ENCODE results near the gene ZNF426.
"Not testable (repeated sequence)": the region's sequence is repeated elsewhere in the genome, so short reads cannot be mapped to it uniquely, and the experiment has no call there.

Gene ZNF426

DNA sequence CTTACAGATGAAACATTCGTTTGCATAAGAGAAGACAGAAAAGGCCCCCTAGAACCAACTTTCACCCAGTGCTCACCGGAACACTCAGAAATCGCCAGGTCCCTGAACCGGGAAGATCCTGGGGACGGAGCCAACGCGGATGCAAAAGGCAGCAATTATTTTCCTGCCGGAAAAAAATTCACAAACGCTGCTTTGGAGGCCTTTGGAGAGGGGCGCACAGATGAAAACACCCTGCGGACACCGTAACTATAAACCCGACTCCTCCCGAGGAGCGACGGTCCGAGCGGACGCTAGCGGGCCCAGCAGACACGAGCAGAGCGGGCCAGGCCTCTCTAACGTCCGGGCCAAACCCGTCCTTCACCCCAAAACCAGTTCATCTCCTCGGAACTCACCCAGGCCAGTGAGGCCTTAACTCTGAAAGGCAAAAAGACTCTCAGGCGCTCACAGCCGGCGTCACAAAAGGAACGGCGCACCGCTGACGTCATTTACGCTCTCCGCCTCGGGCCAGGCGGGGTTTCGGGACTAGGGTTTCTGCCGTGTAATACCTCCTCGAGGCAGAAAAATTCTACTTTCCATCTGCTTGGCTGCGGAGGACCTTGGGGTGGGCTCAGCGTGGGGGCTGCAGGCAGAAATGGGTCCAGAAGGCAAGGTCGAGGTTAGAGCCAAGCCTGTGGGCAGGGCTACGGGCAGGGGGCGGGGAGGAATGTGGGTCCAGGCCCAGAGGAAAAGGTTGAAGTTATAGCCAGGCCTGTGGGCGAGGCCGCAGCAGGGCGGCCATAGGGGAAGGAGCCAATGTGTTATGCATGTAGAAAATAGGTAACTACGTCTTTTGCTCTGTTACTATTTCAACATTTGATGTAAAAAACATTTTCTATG lies at the start of gene ZNF426:
ZNF426 (minus strand) TSS at position 463 of the 876 bp plus-strand sequence. CDS start 2,413 bp downstream, outside the sequence.
- peak; percentile 92 for DNase-seq

DNA sequence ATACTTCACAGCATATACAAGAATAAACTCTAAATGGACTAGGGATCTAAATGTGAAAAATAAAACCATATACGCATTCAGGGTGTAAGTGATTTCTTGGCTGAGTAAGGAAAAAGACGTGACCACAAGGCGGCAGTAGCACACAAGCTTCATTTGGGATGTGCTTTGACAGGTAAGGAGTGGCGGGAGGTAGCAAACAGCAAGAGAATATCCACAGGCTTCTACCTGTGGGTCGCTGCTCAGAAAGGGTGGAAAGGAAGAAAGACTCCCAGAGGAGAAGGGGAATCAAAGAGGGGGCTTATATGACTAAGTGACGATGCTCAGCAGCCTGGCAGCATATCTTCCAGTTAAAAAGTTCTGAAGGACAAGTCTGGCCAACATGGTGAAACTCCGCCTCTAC lies 48.3 kb upstream of the ZNF426 start:
- peak; percentile 83 for DNase-seq

DNA sequence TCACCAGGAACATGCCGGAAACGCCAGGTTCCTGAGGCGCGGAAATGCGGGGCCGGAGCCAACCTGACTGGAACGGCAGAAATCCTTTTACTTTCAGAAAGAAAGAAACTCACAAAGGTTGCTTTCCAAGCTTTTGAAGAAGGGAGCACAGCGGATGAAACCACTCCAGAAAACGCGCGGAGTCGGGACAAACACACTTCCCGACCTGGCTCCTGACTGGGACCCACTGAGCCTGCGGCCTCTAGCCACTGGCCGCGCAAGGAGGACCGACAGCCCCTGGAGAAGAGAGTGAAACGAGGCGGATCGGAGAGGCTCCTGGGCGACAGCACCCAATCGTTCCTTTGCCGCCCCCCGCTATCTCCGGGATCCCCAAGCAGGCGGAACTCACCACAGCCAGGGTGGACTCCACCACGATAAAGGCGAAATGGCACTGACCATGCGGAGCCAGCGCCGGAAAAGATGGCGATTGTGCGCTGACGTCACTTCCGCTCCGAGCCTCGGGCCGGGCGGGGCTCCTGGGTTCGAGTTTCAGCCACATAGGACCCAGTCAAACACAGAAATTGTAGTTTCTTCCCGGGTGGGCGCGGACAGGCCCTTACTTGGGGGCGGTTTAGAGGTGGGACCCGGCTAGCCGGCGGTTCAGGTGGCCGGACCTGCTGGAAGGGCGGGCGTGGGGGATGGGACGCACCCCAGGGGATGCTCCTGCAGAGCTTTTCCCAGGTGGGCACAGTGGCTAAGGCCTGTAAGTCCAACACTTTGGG lies 45.8 kb upstream of the ZNF426 start, which contains the start of gene ZNF121:
ZNF121 (minus strand) TSS at position 432 of the 761 bp plus-strand sequence. CDS start 16,407 bp downstream, outside the sequence.
- DNase-seq = peak; percentile 91

DNA sequence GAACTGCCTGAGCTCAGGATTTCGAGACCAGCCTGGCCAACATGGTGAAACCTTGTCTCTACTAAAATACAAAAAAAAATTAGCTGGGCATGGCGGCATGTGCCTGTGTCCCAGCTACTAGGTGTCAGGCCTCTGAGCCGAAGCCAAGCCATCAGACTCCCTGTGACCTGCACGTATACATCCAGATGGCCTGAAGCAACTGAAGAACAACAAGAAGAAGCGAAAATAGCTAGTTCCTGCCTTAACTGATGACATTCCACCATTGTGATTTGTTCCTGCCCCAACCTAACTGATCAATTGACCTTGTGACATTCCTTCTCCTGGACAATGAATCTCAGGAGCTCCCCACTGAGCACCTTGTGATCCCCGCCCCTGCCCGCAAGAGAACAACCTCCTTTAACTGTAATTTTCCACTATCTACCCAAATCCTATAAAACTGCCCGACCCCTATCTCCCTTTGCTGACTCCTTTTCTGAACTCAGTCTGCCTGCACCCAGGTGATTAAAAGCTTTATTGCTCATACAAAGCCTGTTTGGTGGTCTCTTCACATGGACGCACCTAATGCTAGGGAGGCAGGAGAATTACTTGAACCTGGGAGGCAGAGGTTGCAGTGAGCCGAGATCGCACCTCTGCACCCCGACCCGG lies 43.8 kb upstream of the ZNF426 start:
- DNase-seq = not testable (repeated sequence)

- no peak for DNase-seq
These were observed 42.3 kb upstream of the ZNF426 start for GRCh38 chr19:9580728-9581127.

DNA sequence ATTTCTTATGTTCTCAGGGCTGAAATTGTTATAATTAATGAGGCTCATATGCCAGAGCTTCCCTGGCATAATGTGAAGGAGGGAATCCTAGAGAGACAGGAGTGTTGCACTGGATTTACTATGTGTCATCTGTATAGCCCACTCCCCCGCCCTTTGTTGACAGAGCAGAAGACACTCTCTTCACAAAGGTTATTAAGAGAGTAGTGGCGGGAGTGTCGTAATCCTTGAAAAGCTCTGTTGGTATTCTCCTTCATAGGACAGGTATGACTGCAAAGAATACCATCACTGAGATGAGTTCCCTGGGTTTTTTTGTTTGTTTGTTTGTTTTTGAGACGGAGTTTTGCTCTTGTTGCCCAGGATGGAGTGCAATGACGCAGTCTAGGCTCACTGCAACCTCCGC lies 31.8 kb upstream of the ZNF426 start:
- no peak for DNase-seq

GRCh38 chr19:9566729-9567128 lies 28.3 kb upstream of the ZNF426 start:
- no peak for DNase-seq

DNA sequence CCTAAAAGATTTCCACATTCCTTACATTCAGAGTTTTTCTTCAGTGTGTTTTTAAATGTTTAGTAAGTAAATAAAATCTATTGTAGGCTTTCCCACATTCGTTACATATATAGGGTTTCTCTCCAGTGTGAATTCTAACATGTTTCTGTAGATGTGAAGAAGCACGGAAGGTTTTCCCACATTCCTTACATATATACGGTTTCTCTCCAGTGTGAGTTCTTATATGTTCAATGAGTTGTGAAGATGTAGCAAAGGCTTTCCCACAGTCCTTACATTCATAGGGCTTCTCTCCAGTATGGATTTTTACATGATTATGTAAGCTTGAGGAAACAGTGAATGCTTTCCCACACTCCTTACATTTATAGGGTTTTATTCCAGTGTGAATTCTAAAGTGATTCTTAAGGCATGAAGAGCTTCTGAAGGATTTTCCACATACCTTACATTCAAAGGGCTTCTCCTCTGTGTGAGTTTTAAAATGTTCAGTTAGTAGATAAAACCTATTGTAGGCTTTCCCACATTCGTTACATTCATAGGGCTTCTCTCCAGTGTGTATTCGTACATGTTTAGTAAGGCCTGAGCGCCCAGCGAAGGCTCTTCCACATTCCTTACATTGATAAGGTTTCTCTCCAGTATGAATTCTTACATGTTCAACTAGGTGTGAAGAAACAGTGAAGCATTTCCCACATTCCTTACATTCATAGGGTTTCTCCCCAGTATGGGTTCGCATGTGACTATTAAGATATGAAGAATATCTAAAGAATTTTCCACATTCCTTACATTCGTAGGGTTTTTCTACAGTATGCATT lies 27.7 kb upstream of the ZNF426 start:
- no peak for DNase-seq

DNA sequence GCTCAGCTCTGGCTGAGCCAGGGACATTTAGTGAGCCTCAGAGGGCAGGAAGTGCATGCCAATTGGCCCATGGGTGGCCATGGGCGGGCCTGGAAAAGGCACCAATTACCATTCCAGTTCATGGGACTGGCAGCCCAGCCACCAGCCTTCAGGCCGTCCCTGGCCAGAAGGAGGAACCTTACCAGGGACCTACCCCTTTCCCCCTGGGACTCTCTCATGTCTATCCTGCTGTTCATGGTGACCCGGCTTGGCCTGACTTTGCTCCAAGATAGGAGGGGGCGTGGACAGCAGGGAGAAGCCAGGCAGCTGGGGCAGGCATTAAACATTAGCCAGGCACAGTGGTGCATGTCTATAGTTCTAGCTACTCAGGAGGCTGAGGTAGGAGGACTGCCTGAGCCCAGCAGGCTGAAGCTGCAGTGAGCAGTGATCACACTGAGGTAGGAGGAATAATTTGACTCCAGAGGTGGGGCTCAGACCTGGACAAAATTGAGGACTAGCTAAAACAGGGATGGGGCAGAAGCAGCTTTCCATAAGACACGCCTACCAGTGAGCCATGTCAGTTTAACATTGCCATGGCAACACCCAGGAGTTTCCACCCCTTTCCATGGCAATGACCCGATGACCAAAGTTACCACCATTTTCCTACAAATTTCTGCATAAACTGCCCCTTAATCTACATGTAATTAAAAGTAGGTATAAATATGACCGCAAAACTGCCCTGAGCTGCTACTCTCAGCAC lies 14.3 kb upstream of the ZNF426 start:
- DNase-seq = no peak

GRCh38 chr19:9547870-9548269 lies 9.4 kb upstream of the ZNF426 start:
- DNase-seq = no peak

GRCh38 chr19:9541281-9541680 lies 2.8 kb upstream of the ZNF426 start:
- DNase-seq = not testable (repeated sequence)

DNA sequence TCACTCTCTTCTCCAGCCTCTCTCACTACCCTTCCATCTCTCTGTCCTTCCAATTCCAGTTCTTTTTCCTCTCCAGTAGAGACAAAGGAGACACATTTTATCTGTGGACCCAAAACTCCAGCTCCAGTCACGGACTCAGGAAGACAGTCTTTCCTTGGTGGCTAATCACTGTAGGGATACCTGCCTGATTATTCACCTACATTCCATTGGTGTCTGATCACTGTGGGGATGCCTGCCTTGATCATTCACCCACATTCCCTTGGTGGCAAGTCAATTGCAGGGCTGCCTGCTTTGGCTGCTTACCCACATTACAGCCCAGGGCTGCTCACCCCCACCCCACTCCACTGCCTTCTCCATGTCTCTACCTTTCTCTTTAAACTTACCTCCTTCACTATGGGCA lies 1.5 kb upstream of the ZNF426 start:
- not testable (repeated sequence) for DNase-seq

DNA sequence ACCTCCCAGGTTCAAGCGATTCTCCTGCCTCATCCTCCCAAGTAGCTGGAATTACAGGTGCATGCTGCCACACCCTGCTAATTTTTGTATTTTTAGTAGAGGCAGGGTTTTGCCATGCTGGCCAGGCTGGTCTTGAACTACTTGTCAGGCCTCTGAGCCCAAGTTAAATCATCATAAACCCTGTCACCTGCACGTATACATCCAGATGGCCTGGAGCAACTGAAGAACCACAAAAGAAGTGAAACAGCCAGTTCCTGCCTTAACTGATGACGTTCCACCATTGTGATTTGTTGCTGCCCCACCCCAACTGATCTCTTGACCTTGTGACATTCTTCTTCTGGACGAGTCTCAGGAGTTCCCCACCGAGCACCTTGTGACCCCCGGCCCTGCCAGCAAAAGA lies 756 bp upstream of the ZNF426 start:
- not testable (repeated sequence) for DNase-seq

DNA sequence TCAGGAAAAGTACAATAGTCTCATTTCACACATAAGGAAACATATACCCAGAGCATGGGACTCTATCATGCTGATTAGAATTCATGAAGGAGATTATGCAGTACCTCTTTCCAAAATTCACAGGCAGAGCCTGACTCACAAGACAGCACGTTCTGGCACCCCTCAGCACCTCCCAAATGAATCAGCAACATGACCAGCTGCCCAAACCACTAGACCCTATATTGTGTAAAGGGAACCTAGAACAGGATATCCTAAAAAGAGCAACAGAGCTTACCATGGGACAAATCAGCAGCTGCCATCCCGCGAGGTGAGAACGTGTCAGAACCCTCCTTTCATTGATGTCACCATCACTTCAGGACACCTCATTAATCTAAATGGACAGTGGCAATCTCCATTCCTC lies 2.5 kb downstream of the ZNF426 start:
- DNase-seq = no peak

DNA sequence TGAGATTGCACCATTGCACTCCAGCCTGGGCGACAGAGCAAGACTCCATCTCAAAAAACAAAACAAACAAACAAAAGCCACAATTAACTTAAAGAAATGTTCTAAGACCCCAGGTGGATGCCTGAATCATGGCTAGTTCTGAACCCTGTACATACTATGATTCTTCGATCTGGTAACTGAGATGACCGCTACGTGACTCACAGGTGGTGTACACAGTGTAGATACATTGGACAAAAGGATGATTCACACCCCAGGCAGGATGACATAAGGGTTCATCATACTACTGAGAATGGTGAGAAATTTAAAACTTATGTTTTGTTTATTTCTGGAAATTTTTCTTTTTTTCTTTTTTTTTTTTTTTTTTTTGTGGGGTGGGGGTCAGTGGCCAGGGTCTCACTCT lies 6.5 kb downstream of the ZNF426 start:
- no peak for DNase-seq

- no peak for DNase-seq
These were observed 9.6 kb downstream of the ZNF426 start for GRCh38 chr19:9528757-9529336.

- DNase-seq = no peak
These were observed 14.5 kb downstream of the ZNF426 start for GRCh38 chr19:9523885-9524474.

- DNase-seq = no peak
These were observed 31.2 kb downstream of the ZNF426 start for GRCh38 chr19:9507285-9507684.

- DNase-seq = no peak
These were observed 37.6 kb downstream of the ZNF426 start for GRCh38 chr19:9500796-9501195.

DNA sequence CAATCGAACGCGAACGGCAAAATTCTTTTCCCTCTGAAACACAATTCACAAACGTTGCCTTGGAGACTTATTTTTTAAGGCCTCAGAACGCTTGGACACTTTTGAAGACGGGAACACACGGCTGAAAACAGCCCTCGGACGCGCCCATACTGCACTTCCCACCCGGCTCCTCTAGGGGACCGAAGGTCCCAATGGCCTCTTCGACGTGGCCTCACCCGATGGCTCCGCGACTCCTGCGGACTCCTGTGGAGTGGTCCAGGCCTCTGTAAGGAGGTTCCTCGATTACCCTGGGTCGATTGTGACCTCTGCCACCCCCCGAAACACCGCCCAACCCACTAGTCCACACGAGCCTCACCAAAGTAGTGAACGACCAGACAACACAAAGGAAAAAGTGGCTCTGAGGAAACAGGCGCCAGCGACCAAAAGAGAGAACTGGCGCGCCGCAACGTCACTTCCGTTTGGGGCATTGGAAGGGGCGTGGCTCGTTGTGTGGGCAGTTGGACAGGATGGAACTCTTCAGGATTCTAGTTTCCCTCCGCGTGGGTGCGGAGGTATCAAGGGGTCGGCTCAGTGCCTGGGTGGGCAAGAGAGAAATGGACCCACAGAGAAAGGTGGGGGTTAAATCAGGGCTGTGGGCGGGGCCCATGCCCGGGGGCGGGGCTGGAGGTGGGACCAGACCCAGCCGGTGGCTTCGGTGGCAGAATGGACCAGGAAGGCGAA lies 40.1 kb downstream of the ZNF426 start, which contains the start of gene ZNF560:
ZNF560 (minus strand) TSS at position 434 of the 720 bp plus-strand sequence. CDS start 23,303 bp downstream, outside the sequence.
- no peak for DNase-seq
